ENCODE results near the gene TMEM229B. TPM values are rescaled to one million over a fixed set of nuclear protein-coding genes. Genes with fewer than 3 reads are reported as not detected.

TMEM229B gene
- total RNA-seq, 1 experiment from 2014 or later: 1.6 TPM

DNA sequence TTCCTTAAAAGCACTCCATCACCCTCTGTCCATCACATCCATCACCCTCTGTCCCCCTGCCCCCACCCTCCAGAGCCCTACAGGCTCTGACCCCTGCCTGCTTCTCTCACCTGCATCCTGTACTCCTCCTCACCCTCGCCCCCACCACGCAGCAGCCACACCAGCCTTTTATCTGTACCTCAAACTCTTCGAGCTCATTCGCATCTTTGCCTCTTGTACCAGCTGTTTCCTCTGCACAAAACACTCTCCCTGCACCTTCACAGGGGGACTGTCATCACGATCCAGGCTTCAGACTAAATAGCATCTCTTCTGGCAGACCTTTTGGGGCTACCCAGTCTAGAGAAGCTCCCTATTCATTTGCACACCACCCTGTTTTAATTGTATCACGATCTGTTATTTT lies 24.1 kb downstream of the TMEM229B start:
- Histone ChIP-seq H3K36me3 (ENCODE audit: low read depth) (no peaks in the 10 kb centered on the region), H3K9me3 (ENCODE audit: insufficient read depth, low read depth) (no peaks in the 10 kb centered on the region), H3K27me3 (ENCODE audit: insufficient read depth, low read depth) (no peaks in the 10 kb centered on the region), H3K4me3 (no peak overlapping the region), H2AFZ (no peak overlapping the region), H3K4me1 (replicated peaks; ENCODE audit: insufficient read depth) (peaks cover 15% of the 10 kb centered on the region), H3F3A (ENCODE audit: insufficient read depth, low read depth) (peaks cover 8% of the 10 kb centered on the region; the same call in 1 of the 2 replicates), H3K27ac (no peak overlapping the region), H3K79me2 (ENCODE audit: low read depth) (no peaks in the 10 kb centered on the region), H4K20me1 (ENCODE audit: insufficient read depth) (no peaks in the 10 kb centered on the region), H3K4me2 (no peak overlapping the region), H3K9me2 (ENCODE audit: insufficient read depth) (no peaks in the 10 kb centered on the region)
- no peak for DNase-seq
- intact Hi-C loops (cut with micrococcal nuclease; ENCODE audit: unreplicated experiment): no loop called here
- BruUV-seq (replicated peaks): no TSS peak
- ChIA-PET POLR2A (ENCODE audit: unreplicated experiment) (no interaction called here), CTCF (no interaction called here)
- TF ChIP-seq, protein P1, sequence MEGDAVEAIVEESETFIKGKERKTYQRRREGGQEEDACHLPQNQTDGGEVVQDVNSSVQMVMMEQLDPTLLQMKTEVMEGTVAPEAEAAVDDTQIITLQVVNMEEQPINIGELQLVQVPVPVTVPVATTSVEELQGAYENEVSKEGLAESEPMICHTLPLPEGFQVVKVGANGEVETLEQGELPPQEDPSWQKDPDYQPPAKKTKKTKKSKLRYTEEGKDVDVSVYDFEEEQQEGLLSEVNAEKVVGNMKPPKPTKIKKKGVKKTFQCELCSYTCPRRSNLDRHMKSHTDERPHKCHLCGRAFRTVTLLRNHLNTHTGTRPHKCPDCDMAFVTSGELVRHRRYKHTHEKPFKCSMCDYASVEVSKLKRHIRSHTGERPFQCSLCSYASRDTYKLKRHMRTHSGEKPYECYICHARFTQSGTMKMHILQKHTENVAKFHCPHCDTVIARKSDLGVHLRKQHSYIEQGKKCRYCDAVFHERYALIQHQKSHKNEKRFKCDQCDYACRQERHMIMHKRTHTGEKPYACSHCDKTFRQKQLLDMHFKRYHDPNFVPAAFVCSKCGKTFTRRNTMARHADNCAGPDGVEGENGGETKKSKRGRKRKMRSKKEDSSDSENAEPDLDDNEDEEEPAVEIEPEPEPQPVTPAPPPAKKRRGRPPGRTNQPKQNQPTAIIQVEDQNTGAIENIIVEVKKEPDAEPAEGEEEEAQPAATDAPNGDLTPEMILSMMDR (conservative IDR thresholded peaks at IDR 0.05): no peak
- no peak for TF ChIP-seq EZH2 (IDR thresholded peaks at IDR 0.05; ENCODE audit: low read depth)

DNA sequence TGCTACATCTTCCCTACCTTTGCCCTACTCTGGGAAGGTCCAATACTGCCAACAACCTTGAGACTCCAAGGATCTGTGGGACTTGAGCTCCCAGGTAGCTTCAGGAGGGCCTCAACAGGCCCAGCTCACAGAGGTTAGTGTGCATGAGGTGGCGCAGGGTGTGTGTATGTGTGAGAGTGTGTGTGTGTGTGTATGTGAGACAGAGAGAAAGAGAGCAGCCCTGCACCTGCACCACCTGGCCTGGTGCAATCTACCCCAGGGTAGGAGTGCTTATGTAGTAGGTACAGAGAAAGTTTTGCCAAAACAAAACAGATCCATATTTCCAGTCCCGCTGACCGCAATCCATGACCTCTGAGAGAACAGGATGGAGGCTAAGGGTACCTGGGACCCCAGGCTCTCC lies 24.6 kb downstream of the TMEM229B start:
- BruUV-seq (replicated peaks): no TSS peak
- Histone ChIP-seq H3F3A (ENCODE audit: insufficient read depth, low read depth) (peaks cover 8% of the 10 kb centered on the region; the same call in 1 of the 2 replicates), H4K20me1 (ENCODE audit: insufficient read depth) (no peaks in the 10 kb centered on the region), H3K27ac (no peak overlapping the region), H3K4me1 (replicated peaks; ENCODE audit: insufficient read depth) (peaks cover 15% of the 10 kb centered on the region), H3K9me3 (ENCODE audit: insufficient read depth, low read depth) (no peaks in the 10 kb centered on the region), H3K36me3 (ENCODE audit: low read depth) (no peaks in the 10 kb centered on the region), H3K4me3 (no peak overlapping the region), H3K4me2 (no peak overlapping the region), H2AFZ (no peak overlapping the region), H3K9me2 (ENCODE audit: insufficient read depth) (no peaks in the 10 kb centered on the region), H3K79me2 (ENCODE audit: low read depth) (no peaks in the 10 kb centered on the region), H3K27me3 (ENCODE audit: insufficient read depth, low read depth) (no peaks in the 10 kb centered on the region)
- ChIA-PET POLR2A (ENCODE audit: unreplicated experiment) (no interaction called here), CTCF (no interaction called here)
- intact Hi-C loops (cut with micrococcal nuclease; ENCODE audit: unreplicated experiment): no loop called here
- TF ChIP-seq, protein P1 (conservative IDR thresholded peaks at IDR 0.05): no peak
- no peak for TF ChIP-seq EZH2 (IDR thresholded peaks at IDR 0.05; ENCODE audit: low read depth)
- DNase-seq: no peak

DNA sequence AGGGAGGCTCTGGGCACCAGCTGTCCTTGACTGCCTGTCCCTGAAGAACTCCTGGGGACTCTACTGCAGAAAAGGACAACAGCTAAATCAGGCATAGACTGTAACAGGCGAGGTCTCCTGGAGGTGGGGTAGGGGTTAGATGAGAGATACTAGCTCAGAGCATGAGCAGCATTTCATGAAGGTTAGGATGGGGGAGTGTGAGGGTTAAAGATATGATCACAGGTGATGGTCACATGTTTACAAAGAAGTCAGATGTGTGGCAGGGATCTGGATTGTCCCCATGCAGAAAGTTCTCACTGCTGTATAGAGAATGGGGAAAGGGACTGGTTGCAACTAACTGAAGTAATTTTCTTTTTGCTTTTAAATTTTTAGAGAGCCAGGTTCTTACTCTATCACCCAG lies 26.5 kb downstream of the TMEM229B start:
- Histone ChIP-seq H3K79me2 (ENCODE audit: low read depth) (no peaks in the 10 kb centered on the region), H3K9me2 (ENCODE audit: insufficient read depth) (no peaks in the 10 kb centered on the region), H3K4me2 (peak overlapping the region; percentile 13), H3K27ac (peak overlapping the region; percentile 41), H3K4me1 (replicated peaks; ENCODE audit: insufficient read depth) (peaks cover 15% of the 10 kb centered on the region), H2AFZ (0 out of 2 replicates have a peak overlapping the region, but pooled peaks have one; percentile 19), H3K27me3 (ENCODE audit: insufficient read depth, low read depth) (no peaks in the 10 kb centered on the region), H3F3A (ENCODE audit: insufficient read depth, low read depth) (peaks cover 8% of the 10 kb centered on the region; the same call in 1 of the 2 replicates), H4K20me1 (ENCODE audit: insufficient read depth) (no peaks in the 10 kb centered on the region), H3K36me3 (ENCODE audit: low read depth) (no peaks in the 10 kb centered on the region), H3K4me3 (no peak overlapping the region), H3K9me3 (ENCODE audit: insufficient read depth, low read depth) (no peaks in the 10 kb centered on the region)
- intact Hi-C loops (cut with micrococcal nuclease; ENCODE audit: unreplicated experiment): no loop called here
- DNase-seq: no peak
- TF ChIP-seq EZH2 (IDR thresholded peaks at IDR 0.05; ENCODE audit: low read depth): no peak
- TF ChIP-seq, protein P1 (conservative IDR thresholded peaks at IDR 0.05): no peak
- ChIA-PET POLR2A (ENCODE audit: unreplicated experiment) (no interaction called here), CTCF (no interaction called here)
- BruUV-seq (replicated peaks): no TSS peak
